ENCODE measurements around the gene ICAM3. TPM values are rescaled to one million over a fixed set of nuclear protein-coding genes. Genes with fewer than 3 reads are reported as not detected.

Gene ICAM3
- total and polyA plus RNA-seq, 2 of the 4 experiments (the other 2 are of a cell fraction): 6.6 to 11.7 TPM

GRCh38 chr19:10363789-10364281 lies 24.4 kb upstream of the ICAM3 start:
- Histone ChIP-seq H3K4me1 (ENCODE audit: control insufficient read depth, insufficient read depth, low read length) (no peaks in the 10 kb centered on the region), H3K14ac (replicated peaks; ENCODE audit: low read depth, low read length) (no peak overlapping the region), H2AK5ac (ENCODE audit: low read depth, low read length) (no peak overlapping the region), H3K23ac (ENCODE audit: low read depth, low read length) (no peak overlapping the region), H2BK15ac (ENCODE audit: low read depth, low read length) (no peak overlapping the region), H4K20me1 (ENCODE audit: insufficient read depth, low read length) (peaks cover 9% of the 10 kb centered on the region), H3K9me1 (ENCODE audit: insufficient read depth, low read length) (no peaks in the 10 kb centered on the region), H3K56ac (ENCODE audit: extremely low read depth, insufficient read depth, low read length) (no peak overlapping the region), H3K9me3 (ENCODE audit: control insufficient read depth, insufficient read depth, low read length) (no peaks in the 10 kb centered on the region), H3K4me2 (ENCODE audit: low read depth, low read length) (no peak overlapping the region), H3K79me1 (ENCODE audit: low read depth in 1 of 2, low read length in 2 of 2) (peaks cover 0 to 8% of the 10 kb centered on the region in 2 experiments; a peak in 1 of 4 replicates), H3K9ac (ENCODE audit: low read depth, low read length) (no peak overlapping the region), H3K27ac (ENCODE audit: insufficient read depth, low read length) (no peak overlapping the region), H3K27me3 (ENCODE audit: control insufficient read depth, insufficient read depth, low read length) (no peaks in the 10 kb centered on the region), H2AFZ (replicated peaks; ENCODE audit: low read length, poor library complexity) (no peak overlapping the region), H3K18ac (ENCODE audit: low read depth, low read length) (no peak overlapping the region), H3K4me3 (ENCODE audit: insufficient read depth, low read depth, low read length) (no peak overlapping the region), H2BK120ac (ENCODE audit: low read depth, low read length) (no peak overlapping the region), H4K8ac (ENCODE audit: low read depth in 2 of 2, low read length in 2 of 2) (no peak overlapping the region), H3K4ac (ENCODE audit: low read depth, low read length) (no peak overlapping the region), H3K36me3 (ENCODE audit: control insufficient read depth, insufficient read depth, low read length) (peaks cover 71% of the 10 kb centered on the region), H2AK9ac (replicated peaks; ENCODE audit: low read depth, low read length, poor library complexity) (no peak overlapping the region), H2BK20ac (ENCODE audit: low read depth, low read length) (no peak overlapping the region), H4K5ac (ENCODE audit: low read depth, low read length) (no peak overlapping the region), H4K91ac (ENCODE audit: insufficient read depth, low read depth, low read length) (no peak overlapping the region), H2BK5ac (ENCODE audit: low read depth, low read length, poor library complexity, severe bottlenecking) (no peak overlapping the region)
- 85% methylated on average over 8 of the region's 12 CpGs; no CpG with 5 or more reads in 1 of the 2 experiments for WGBS, 2 experiments (ENCODE audit: extremely low coverage in 2 of 2, insufficient read length in 1 of 2)
- in situ Hi-C loops (cut with MboI; ENCODE audit: low sequenced_read_pairs) (no loop called here), dilution Hi-C loops (cut with HindIII; ENCODE audit: low sequenced_read_pairs, unreplicated experiment) (no loop called here), intact Hi-C loops (cut with micrococcal nuclease) (no loop called here)
- CTCF ChIA-PET: no interaction called here
- POLR2A ChIA-PET (ENCODE audit: unreplicated experiment): no interaction called here
- DNase-seq (no peak), ATAC-seq (ENCODE audit: low read depth) (no peak)
- TF ChIP-seq MXI1 (IDR thresholded peaks at IDR 0.05; ENCODE audit: borderline replicate concordance, low read depth, low read length): no peak
- no peak for TF ChIP-seq CTCF (conservative IDR thresholded peaks at IDR 0.05; ENCODE audit: low read depth, low read length)
- no peak for TF ChIP-seq RCOR1 (IDR thresholded peaks at IDR 0.05; ENCODE audit: insufficient replicate concordance, low read length)
- TF ChIP-seq CHD1 (IDR thresholded peaks at IDR 0.05; ENCODE audit: low read depth, low read length): no peak
- no peak for TF ChIP-seq BHLHE40 (IDR thresholded peaks at IDR 0.05; ENCODE audit: low read depth, low read length)
- no peak for TF ChIP-seq RFX5 (IDR thresholded peaks at IDR 0.05; ENCODE audit: low read depth, low read length)
- no peak for TF ChIP-seq CEBPB (IDR thresholded peaks at IDR 0.05; ENCODE audit: low read depth, low read length)
- no peak for TF ChIP-seq USF2 (IDR thresholded peaks at IDR 0.05; ENCODE audit: low read depth, low read length)
- TF ChIP-seq MAZ (IDR thresholded peaks at IDR 0.05; ENCODE audit: borderline replicate concordance, low read depth, low read length): no peak
- no peak for TF ChIP-seq SMC3 (IDR thresholded peaks at IDR 0.05; ENCODE audit: low read depth, low read length)
- no peak for TF ChIP-seq ELK1 (IDR thresholded peaks at IDR 0.05; ENCODE audit: borderline replicate concordance, low read depth, low read length)
- no peak for TF ChIP-seq NFE2L2 (IDR thresholded peaks at IDR 0.05; ENCODE audit: low read depth, low read length)
- no peak for TF ChIP-seq MAFK (IDR thresholded peaks at IDR 0.05; ENCODE audit: low read depth, low read length)
- no peak for TF ChIP-seq POLR2A (IDR thresholded peaks at IDR 0.05; ENCODE audit: low read depth, low read length)
- no peak for TF ChIP-seq FOS (IDR thresholded peaks at IDR 0.05; ENCODE audit: low read depth, low read length)
- no peak for TF ChIP-seq RAD21 (IDR thresholded peaks at IDR 0.05; ENCODE audit: low read length)
- BruUV-seq (replicated peaks): no TSS peak
